ENCODE data around the gene EYS. TPM values are rescaled to one million over a fixed set of nuclear protein-coding genes. Genes with fewer than 3 reads are reported as not detected.

EYS gene
- total RNA-seq, 1 experiment from 2014 or later, result not detected

- Histone ChIP-seq H3K79me1 (ENCODE audit: insufficient read depth, low read depth, low read length, poor library complexity, severe bottlenecking) (no peaks in the 10 kb centered on the region), H3K27ac (ENCODE audit: insufficient read length, low read depth, low read length) (no peak overlapping the region), H3K18ac (ENCODE audit: insufficient read length, low read depth, low read length) (no peak overlapping the region), H4K91ac (ENCODE audit: insufficient read length, low read depth, low read length) (no peak overlapping the region), H3K23ac (ENCODE audit: insufficient read length, low read depth, low read length) (no peak overlapping the region), H3K4me1 (ENCODE audit: insufficient read depth, low read length) (no peaks in the 10 kb centered on the region), H2BK12ac (ENCODE audit: insufficient read length, low read depth, low read length) (no peak overlapping the region), H2AK5ac (ENCODE audit: insufficient read length, low read length) (no peak overlapping the region), H3K4me2 (ENCODE audit: insufficient read depth, insufficient read length, low read length) (no peak overlapping the region), H4K5ac (ENCODE audit: insufficient read length, low read depth, low read length) (no peak overlapping the region), H2AFZ (ENCODE audit: low read length) (no peak overlapping the region), H3K23me2 (ENCODE audit: insufficient read length, low read depth, low read length, poor library complexity, severe bottlenecking) (no peaks in the 10 kb centered on the region), H3K4ac (ENCODE audit: low read depth, low read length) (no peak overlapping the region), H3K9ac (ENCODE audit: extremely low read depth, insufficient read length, low read length) (no peak overlapping the region), H2BK20ac (ENCODE audit: low read depth, low read length, poor library complexity, severe bottlenecking) (no peak overlapping the region), H3K56ac (ENCODE audit: insufficient read length, low read depth, low read length) (no peak overlapping the region), H3K9me3 (ENCODE audit: control insufficient read depth, low read depth, low read length) (no peaks in the 10 kb centered on the region), H3K27me3 (ENCODE audit: insufficient read depth, low read length) (no peaks in the 10 kb centered on the region), H2BK120ac (ENCODE audit: low read depth, low read length, poor library complexity, severe bottlenecking) (no peak overlapping the region), H3T11ph (ENCODE audit: low read length) (no peak overlapping the region), H2BK15ac (ENCODE audit: low read depth, low read length) (no peak overlapping the region), H3K14ac (ENCODE audit: insufficient read depth, low read length) (no peak overlapping the region), H3K79me2 (ENCODE audit: insufficient read depth, low read length) (no peaks in the 10 kb centered on the region), H4K8ac (replicated peaks; ENCODE audit: insufficient read length, low read depth, low read length) (no peak overlapping the region), H2BK5ac (ENCODE audit: insufficient read length, low read length) (no peak overlapping the region), H4K20me1 (ENCODE audit: control insufficient read depth, insufficient read depth, insufficient read length) (no peaks in the 10 kb centered on the region)
- Mint-ChIP-seq H3K27ac (no peak overlapping the region), H3K4me3 (no peak overlapping the region), H3K4me1 (no peaks in the 10 kb centered on the region), H3K27me3 (ENCODE audit: low read depth) (no peaks in the 10 kb centered on the region; the same call in 1 of the 2 replicates), H3K36me3 (ENCODE audit: insufficient read depth in 1 of 3, low read depth in 3 of 3) (no peaks in the 10 kb centered on the region), H3K9me3 (no peaks in the 10 kb centered on the region)
- TF ChIP-seq, protein P1, sequence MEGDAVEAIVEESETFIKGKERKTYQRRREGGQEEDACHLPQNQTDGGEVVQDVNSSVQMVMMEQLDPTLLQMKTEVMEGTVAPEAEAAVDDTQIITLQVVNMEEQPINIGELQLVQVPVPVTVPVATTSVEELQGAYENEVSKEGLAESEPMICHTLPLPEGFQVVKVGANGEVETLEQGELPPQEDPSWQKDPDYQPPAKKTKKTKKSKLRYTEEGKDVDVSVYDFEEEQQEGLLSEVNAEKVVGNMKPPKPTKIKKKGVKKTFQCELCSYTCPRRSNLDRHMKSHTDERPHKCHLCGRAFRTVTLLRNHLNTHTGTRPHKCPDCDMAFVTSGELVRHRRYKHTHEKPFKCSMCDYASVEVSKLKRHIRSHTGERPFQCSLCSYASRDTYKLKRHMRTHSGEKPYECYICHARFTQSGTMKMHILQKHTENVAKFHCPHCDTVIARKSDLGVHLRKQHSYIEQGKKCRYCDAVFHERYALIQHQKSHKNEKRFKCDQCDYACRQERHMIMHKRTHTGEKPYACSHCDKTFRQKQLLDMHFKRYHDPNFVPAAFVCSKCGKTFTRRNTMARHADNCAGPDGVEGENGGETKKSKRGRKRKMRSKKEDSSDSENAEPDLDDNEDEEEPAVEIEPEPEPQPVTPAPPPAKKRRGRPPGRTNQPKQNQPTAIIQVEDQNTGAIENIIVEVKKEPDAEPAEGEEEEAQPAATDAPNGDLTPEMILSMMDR (conservative IDR thresholded peaks at IDR 0.05), result no peak
- DNase-seq, result no peak
Measured at GRCh38 chr6:63724721-63725120, 1982.3 kb downstream of the EYS start.
